MM.1S (cell line): ENCODE data around the gene RPTOR.

Source experiments
- DNase-seq: peaks from one replicate; pipeline ENCODE4 v3.0.0-alpha.2; 2015
- H2AFZ ChIP-seq: fragments of 300-600 bp; sonication (generic); 2 replicates; pipeline ENCODE4 v1.6.0; 2016; ENCODE audit warnings: antibody characterized with exemption, low read length
- H3F3A ChIP-seq: fragments of 300-600 bp; sonication (generic); 2 replicates; pipeline ENCODE4 v1.6.1; 2016; ENCODE audit warnings: mild to moderate bottlenecking, antibody characterized with exemption, low read length, moderate library complexity, mixed read lengths; ENCODE audit not compliant: insufficient read depth
- H3K27ac ChIP-seq: fragments of 300-600 bp; sonication (generic); 2 replicates; pipeline ENCODE4 v1.5.1; 2016; ENCODE audit warnings: mild to moderate bottlenecking, low read length
- H3K27me3 ChIP-seq: fragments of 300-600 bp; sonication (generic); replicated peaks from 2 replicates; pipeline ENCODE4 v1.6.0; 2016; ENCODE audit warnings: low read length; ENCODE audit not compliant: insufficient read depth
- H3K36me3 ChIP-seq: fragments of 300-600 bp; sonication (generic); replicated peaks from 2 replicates; pipeline ENCODE4 v1.6.1; 2016; ENCODE audit warnings: mild to moderate bottlenecking, low read length, mixed read lengths; ENCODE audit not compliant: insufficient read depth
- H3K4me1 ChIP-seq: fragments of 300-600 bp; sonication (generic); 2 replicates; pipeline ENCODE4 v1.6.1; 2016; ENCODE audit warnings: low read length, mixed read lengths
- H3K4me2 ChIP-seq: fragments of 300-600 bp; sonication (generic); 2 replicates; pipeline ENCODE4 v1.6.0; 2016; ENCODE audit warnings: low read depth, low read length
- H3K4me3 ChIP-seq: fragments of 300-600 bp; sonication (generic); 2 replicates; pipeline ENCODE4 v1.5.1; 2016; ENCODE audit warnings: low read length, mixed read lengths
- H3K79me2 ChIP-seq: fragments of 300-600 bp; sonication (generic); 2 replicates; pipeline ENCODE4 v1.6.1; 2016; ENCODE audit warnings: mixed run types, low read length, mixed read lengths
- H3K9ac ChIP-seq: fragments of 300-600 bp; sonication (generic); 2 replicates; pipeline ENCODE4 v1.6.1; 2016; ENCODE audit warnings: low read length, mixed read lengths
- H3K9me2 ChIP-seq: fragments of 300-600 bp; sonication (generic); replicated peaks from 2 replicates; pipeline ENCODE4 v1.6.1; 2016; ENCODE audit warnings: mild to moderate bottlenecking, low read length, mixed read lengths; ENCODE audit not compliant: insufficient read depth
- H3K9me3 ChIP-seq: fragments of 300-600 bp; sonication (generic); replicated peaks from 2 replicates; pipeline ENCODE4 v1.6.1; 2016; ENCODE audit warnings: mild to moderate bottlenecking, low read length, mixed read lengths; ENCODE audit not compliant: insufficient read depth
- H4K20me1 ChIP-seq: fragments of 300-600 bp; sonication (generic); 2 replicates; pipeline ENCODE4 v1.6.1; 2016; ENCODE audit warnings: mild to moderate bottlenecking, low read length, moderate library complexity, mixed read lengths; ENCODE audit not compliant: insufficient read depth
- EZH2 ChIP-seq: fragments of 300-600 bp; sonication (generic); optimal IDR thresholded peaks from 2 replicates; pipeline ENCODE3; 2017; ENCODE audit warnings: low read depth, mild to moderate bottlenecking, antibody characterized with exemption, low read length, mixed read lengths
- EZH2phosphoT487 ChIP-seq: fragments of 300-600 bp; sonication (generic); IDR thresholded peaks from 2 replicates; pipeline ENCODE4 v1.6.1; 2018; ENCODE audit warnings: antibody characterized with exemption, low read length
- TF ChIP-seq, protein P1 (sequence below): fragments of 300-600 bp; sonication (generic); IDR thresholded peaks from 2 replicates; pipeline ENCODE4 v1.5.1; 2016; ENCODE audit warnings: antibody characterized with exemption, low read length, mixed read lengths

Gene RPTOR

DNA sequence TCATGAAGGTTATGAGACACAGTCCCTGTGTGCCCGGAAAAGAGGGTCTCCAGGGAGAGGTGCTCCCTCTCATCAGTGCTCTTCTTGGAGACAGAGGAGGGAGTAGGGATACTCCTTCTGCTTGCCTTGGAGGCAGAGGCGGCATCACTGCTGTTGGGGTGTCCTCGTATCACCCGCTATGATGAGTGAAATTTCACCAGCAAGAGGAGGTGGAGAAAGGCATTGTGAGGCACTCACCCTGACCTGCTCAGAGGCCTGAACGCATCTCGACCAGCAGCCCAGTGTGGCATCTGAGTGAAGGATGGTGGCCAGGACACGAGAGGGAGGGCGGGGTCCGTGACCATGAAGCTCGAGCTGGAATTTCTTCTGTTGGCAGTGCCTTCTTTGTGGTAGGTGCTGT, 224.9 kb downstream of the RPTOR start:
- DNase-seq = no peak
- TF ChIP-seq EZH2 = no peak
- TF ChIP-seq, protein P1, sequence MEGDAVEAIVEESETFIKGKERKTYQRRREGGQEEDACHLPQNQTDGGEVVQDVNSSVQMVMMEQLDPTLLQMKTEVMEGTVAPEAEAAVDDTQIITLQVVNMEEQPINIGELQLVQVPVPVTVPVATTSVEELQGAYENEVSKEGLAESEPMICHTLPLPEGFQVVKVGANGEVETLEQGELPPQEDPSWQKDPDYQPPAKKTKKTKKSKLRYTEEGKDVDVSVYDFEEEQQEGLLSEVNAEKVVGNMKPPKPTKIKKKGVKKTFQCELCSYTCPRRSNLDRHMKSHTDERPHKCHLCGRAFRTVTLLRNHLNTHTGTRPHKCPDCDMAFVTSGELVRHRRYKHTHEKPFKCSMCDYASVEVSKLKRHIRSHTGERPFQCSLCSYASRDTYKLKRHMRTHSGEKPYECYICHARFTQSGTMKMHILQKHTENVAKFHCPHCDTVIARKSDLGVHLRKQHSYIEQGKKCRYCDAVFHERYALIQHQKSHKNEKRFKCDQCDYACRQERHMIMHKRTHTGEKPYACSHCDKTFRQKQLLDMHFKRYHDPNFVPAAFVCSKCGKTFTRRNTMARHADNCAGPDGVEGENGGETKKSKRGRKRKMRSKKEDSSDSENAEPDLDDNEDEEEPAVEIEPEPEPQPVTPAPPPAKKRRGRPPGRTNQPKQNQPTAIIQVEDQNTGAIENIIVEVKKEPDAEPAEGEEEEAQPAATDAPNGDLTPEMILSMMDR = no peak
- TF ChIP-seq EZH2phosphoT487 = no peak
- Histone ChIP-seq H4K20me1 (no peaks in the 10 kb centered on the region), H3K79me2 (no peaks in the 10 kb centered on the region), H3K9me3 (no peaks in the 10 kb centered on the region), H3K4me1 (no peaks in the 10 kb centered on the region), H3K27ac (no peak overlapping the region), H3K36me3 (no peaks in the 10 kb centered on the region), H3K4me3 (no peak overlapping the region), H3K4me2 (no peak overlapping the region), H3K9me2 (no peaks in the 10 kb centered on the region), H3F3A (0 out of 2 replicates have a peak, but pooled peaks cover 3% of the 10 kb centered on the region), H2AFZ (no peak overlapping the region), H3K27me3 (no peaks in the 10 kb centered on the region), H3K9ac (no peak overlapping the region)

DNA sequence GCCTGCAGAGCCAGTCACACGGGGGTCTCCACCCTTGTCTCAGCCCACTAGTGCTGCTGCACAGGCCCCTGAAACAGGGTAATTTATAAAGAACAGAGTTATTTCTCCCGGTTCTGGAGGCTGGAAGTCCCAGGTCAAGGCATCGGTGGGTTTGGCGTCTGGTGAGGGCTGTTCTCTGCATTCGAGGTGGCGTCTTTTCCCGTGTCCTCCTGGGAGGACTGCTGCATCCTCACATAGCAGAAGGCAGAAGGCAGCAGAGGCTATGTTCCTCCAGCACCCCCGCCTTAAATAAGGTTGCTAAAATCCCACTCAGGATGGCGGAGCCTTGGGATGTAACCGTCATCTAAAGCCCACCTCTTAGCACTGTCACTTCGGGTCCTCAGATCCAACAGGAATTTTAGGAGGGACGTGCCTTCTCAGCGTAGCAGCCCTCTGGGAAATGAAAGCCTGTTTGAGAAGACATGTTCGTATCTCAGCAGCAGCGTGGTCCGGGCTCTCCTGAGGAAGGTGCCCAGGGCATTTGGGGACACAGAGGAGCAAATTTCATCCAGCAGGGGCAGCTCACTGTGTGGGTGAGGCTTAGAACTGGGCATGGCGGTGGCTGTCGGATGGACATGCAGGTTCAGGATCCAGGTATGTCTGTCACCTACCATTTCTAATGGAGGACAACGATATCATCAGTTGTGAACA, 225.4 kb downstream of the RPTOR start:
- Histone ChIP-seq H3K9me2 (no peaks in the 10 kb centered on the region), H3K27me3 (no peaks in the 10 kb centered on the region), H2AFZ (no peak overlapping the region), H3K36me3 (no peaks in the 10 kb centered on the region), H3K4me1 (no peaks in the 10 kb centered on the region), H3F3A (no peaks in the 10 kb centered on the region), H4K20me1 (no peaks in the 10 kb centered on the region), H3K27ac (no peak overlapping the region), H3K9me3 (no peaks in the 10 kb centered on the region), H3K79me2 (no peaks in the 10 kb centered on the region), H3K4me3 (no peak overlapping the region), H3K4me2 (no peak overlapping the region), H3K9ac (no peak overlapping the region)
- DNase-seq = no peak
- TF ChIP-seq EZH2phosphoT487 (no peak), EZH2 (no peak)
- TF ChIP-seq, protein P1 = no peak

- Histone ChIP-seq H3K9me3 (no peaks in the 10 kb centered on the region), H3K9me2 (no peaks in the 10 kb centered on the region), H3K27ac (no peak overlapping the region), H3K27me3 (no peaks in the 10 kb centered on the region), H3F3A (no peaks in the 10 kb centered on the region), H3K4me1 (no peaks in the 10 kb centered on the region), H2AFZ (no peak overlapping the region), H3K79me2 (no peaks in the 10 kb centered on the region), H3K36me3 (no peaks in the 10 kb centered on the region), H4K20me1 (no peaks in the 10 kb centered on the region), H3K4me2 (no peak overlapping the region), H3K4me3 (no peak overlapping the region), H3K9ac (no peak overlapping the region)
- DNase-seq = no peak
- TF ChIP-seq EZH2 = no peak
- TF ChIP-seq EZH2phosphoT487 = no peak
- TF ChIP-seq, protein P1 = no peak
These were observed 226.4 kb downstream of the RPTOR start for GRCh38 chr17:80770881-80771611.
